Stomach (tissue), 9 donors: ENCODE results near the gene KCNQ1. TPM values are rescaled to one million over a fixed set of nuclear protein-coding genes. Genes with fewer than 3 reads are reported as not detected.

Source experiments
- DNase-seq, 2 donors: peaks; one replicate each; pipeline versions ENCODE4 v3.0.0 to v3.0.0-alpha.2; 2013 to 2019
- H3K27ac ChIP-seq, 5 donors: fragments of 200-600 bp in 4 of 5; sonication (generic) in 4 of 5; one replicate each; pipeline ENCODE4 v1.5.1; 2013 to 2019; ENCODE audit warnings: mild to moderate bottlenecking in 1 of 5, moderate library complexity in 1 of 5
- H3K27me3 ChIP-seq, 3 donors: fragments of 200-600 bp; sonication (generic); one replicate each; pipeline ENCODE4 v1.5.1; 2017 to 2019; ENCODE audit warnings: mixed run types in 1 of 3
- H3K36me3 ChIP-seq, 4 donors: fragments of 200-600 bp; sonication (generic); 1 replicate in 3 of 4; 2 replicates in 1 of 4; pipeline ENCODE4 v1.5.1; 2016 to 2019
- H3K4me1 ChIP-seq, 4 donors: fragments of 200-600 bp; sonication (generic); one replicate each; pipeline ENCODE4 v1.5.1; 2016 to 2019
- H3K4me3 ChIP-seq, 4 donors: fragments of 200-600 bp; sonication (generic) in 3 of 4; one replicate each; pipeline ENCODE4 v1.5.1; 2016 to 2019; ENCODE audit warnings: mild to moderate bottlenecking in 1 of 4
- H3K9me3 ChIP-seq, 4 donors: fragments of 200-600 bp; sonication (generic); one replicate each; pipeline ENCODE4 v1.5.1; 2016 to 2019
- CTCF ChIP-seq, 7 experiments: fragments of 450-650 bp in 4 of 7; fragments of 200-600 bp in 3 of 7; sonication (generic) in 3 of 7; IDR thresholded peaks; one replicate each; pipeline ENCODE4 v1.5.1; 2016 to 2019; ENCODE audit warnings: antibody characterized with exemption in 7 of 7, control low read depth in 2 of 7, mild to moderate bottlenecking in 1 of 7
- EP300 ChIP-seq: sonication (generic); formaldehyde crosslinking; IDR thresholded peaks from one replicate; pipeline ENCODE4 v1.6.1; 2017; ENCODE audit warnings: antibody characterized with exemption
- POLR2A ChIP-seq, 4 donors: fragments of 450-650 bp; IDR thresholded peaks; one replicate each; pipeline ENCODE4 v1.6.1; 2016; ENCODE audit warnings: antibody characterized with exemption in 4 of 4, control low read depth in 2 of 4, mild to moderate bottlenecking in 1 of 4, moderate library complexity in 1 of 4
- POLR2AphosphoS5 ChIP-seq, 3 donors: sonication (generic); formaldehyde crosslinking; IDR thresholded peaks; one replicate each; pipeline ENCODE4 v1.6.1; 2016; ENCODE audit warnings: antibody characterized with exemption in 3 of 3
- WGBS, 5 donors: extraction: QIAGEN DNeasy Blood & Tissue Kit in 3 of 5; methylation state at CpG; one replicate each; pipeline versions ENCODE4 v1.1.5 to v1.1.7; 2013 to 2018; 5-methylcytosine and 5-hydroxymethylcytosine counted together
- intact Hi-C: fragments of 100-400 bp; cut with DNase I; formaldehyde crosslinking; loops from one replicate; pipeline ENCODE4 v1.15.1; 2023; ENCODE audit warnings: low total_unique reads
- polyA plus RNA-seq, 3 donors: library from polyadenylated mRNA; stranded (reverse); fragments of 200-250 nt; gene quantifications; one replicate each; pipeline ENCODE4 v1.2.3, GENCODE V29; 2013
- total RNA-seq, 5 donors: library from RNA; depleted of rRNA; stranded (reverse); fragments of >200 nt; gene quantifications; one replicate each; pipeline versions ENCODE4 v1.1.0 to v1.2.3, GENCODE V29; 2014 to 2016
- donor health status: healthy with polysubstance abuse.
- donor health status: Bipolar disorder and iron deficiency.
- donor health status: healthy.

KCNQ1 gene
- total and polyA plus RNA-seq, 8 donors: 12.1 to 155 (median 49.0) TPM

DNA sequence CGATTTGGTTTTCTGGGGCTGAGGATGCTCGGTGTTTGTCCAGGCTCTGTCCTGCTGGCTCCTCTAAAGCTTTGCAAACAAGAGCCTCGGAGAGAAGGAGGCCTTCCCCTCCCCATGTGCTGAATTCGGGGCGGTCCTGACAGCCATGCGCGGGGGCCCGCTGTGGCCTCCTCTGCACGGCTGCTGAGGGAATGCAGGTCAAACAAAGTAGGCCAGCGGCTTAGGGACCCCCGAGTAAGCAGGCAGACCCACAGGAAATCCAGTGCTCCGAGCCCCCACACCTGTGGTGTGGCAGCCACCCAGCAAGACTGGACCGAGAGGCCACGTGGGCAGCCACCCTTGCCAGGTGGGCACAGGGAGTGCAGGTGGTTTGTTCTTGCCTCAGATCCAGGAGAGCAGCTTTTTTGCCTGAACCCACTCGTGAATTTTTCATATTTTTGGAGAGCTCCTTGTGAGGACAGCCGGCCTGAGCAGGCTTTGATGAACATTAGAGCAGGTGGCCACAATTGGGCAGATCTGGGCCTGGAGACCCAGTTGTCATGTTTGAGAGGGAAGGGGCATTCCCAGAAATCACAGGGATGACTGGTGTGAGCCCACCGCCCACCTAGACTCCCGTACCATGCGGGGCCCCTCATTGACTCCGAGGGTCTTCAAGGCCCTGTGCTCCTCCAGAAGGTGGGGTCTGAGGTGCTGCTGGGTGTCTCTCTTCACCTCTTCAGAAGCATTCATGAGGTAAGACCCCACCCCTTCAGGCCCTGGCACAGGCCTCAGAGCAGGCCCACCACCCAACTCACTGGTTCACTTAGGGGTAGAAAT is 298.0 kb downstream of the KCNQ1 start:
- TF ChIP-seq POLR2AphosphoS5 (IDR thresholded peaks at IDR 0.05): no peak
- no peak for TF ChIP-seq CTCF (IDR thresholded peaks at IDR 0.05)
- TF ChIP-seq POLR2A (IDR thresholded peaks at IDR 0.05): no peak
- no peak for TF ChIP-seq EP300
- H3K27ac ChIP-seq: peak overlapping the region in 1 of 5 donors; percentile 49
- peaks cover 14 to 38% (median 29%) of the 10 kb centered on the region in 4 donors for H3K4me1 ChIP-seq

GRCh38 chr11:2743427-2744110 is 298.8 kb downstream of the KCNQ1 start:
- intact Hi-C loops: no loop called here
- DNase-seq: no peak
- H3K36me3 ChIP-seq: no peaks in the 10 kb centered on the region
- no peak for TF ChIP-seq EP300
- 93 to 97% (median 95%) methylated on average over 20 to 21 of the region's 21 CpGs for WGBS, 5 donors
- no peak overlapping the region for H3K27ac ChIP-seq
- peaks cover 14 to 31% (median 22%) of the 10 kb centered on the region in 4 donors for H3K4me1 ChIP-seq
- H3K9me3 ChIP-seq: no peaks in the 10 kb centered on the region
- no peak overlapping the region for H3K4me3 ChIP-seq
- H3K27me3 ChIP-seq: no peaks in the 10 kb centered on the region

More for the DNA sequence above, 298.0 kb downstream of the KCNQ1 start:
- DNase-seq: no peak
- intact Hi-C loops: no loop called here
- Histone ChIP-seq H3K27me3 (no peaks in the 10 kb centered on the region), H3K9me3 (no peaks in the 10 kb centered on the region), H3K4me3 (no peak overlapping the region), H3K36me3 (no peaks in the 10 kb centered on the region)
- WGBS, 5 donors: 88 to 93% (median 89%) methylated on average over 15 to 20 of the region's 20 CpGs

DNA sequence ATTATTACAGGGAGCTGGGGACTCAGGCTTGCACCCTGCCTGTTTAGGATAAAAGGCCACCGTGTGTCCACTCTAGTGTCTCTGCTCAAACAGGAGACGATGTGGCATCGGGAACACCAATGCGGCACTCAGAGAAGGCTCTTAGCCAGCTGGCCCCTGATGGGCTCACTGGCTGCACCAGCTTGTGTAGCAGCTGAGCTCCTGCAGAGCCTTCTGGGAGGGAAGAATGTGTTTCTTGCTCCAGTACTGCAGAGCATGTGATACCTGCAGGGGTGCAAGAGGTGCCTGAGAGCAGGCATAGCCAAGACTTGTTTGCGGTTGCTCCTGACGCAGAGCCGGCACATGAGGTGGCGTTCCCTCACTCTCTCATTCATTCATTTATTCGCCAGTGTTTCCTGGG is 299.4 kb downstream of the KCNQ1 start:
- peaks cover 9 to 29% (median 16%) of the 10 kb centered on the region in 4 donors for H3K4me1 ChIP-seq
- TF ChIP-seq CTCF (IDR thresholded peaks at IDR 0.05) (no peak), POLR2A (IDR thresholded peaks at IDR 0.05) (no peak), POLR2AphosphoS5 (IDR thresholded peaks at IDR 0.05) (no peak), EP300 (no peak)
- no peaks in the 10 kb centered on the region for H3K9me3 ChIP-seq
- no peak overlapping the region for H3K4me3 ChIP-seq
- intact Hi-C loops: no loop called here
- H3K27ac ChIP-seq: no peak overlapping the region
- WGBS, 5 donors: 95 to 99% (median 96%) methylated on average over 9 of the region's 9 CpGs
- H3K27me3 ChIP-seq: no peaks in the 10 kb centered on the region
- H3K36me3 ChIP-seq: no peaks in the 10 kb centered on the region
- DNase-seq: no peak

- H3K4me3 ChIP-seq: no peak overlapping the region
- H3K27me3 ChIP-seq: no peaks in the 10 kb centered on the region
- TF ChIP-seq EP300 (no peak), POLR2A (IDR thresholded peaks at IDR 0.05) (no peak), CTCF (IDR thresholded peaks at IDR 0.05) (no peak), POLR2AphosphoS5 (IDR thresholded peaks at IDR 0.05) (no peak)
- H3K9me3 ChIP-seq: no peaks in the 10 kb centered on the region
- 93 to 96% (median 95%) methylated on average over 12 to 14 of the region's 14 CpGs for WGBS, 5 donors
- H3K36me3 ChIP-seq: no peaks in the 10 kb centered on the region
- no peak overlapping the region for H3K27ac ChIP-seq
- H3K4me1 ChIP-seq: peaks cover 0 to 26% (median 9%) of the 10 kb centered on the region in 4 donors
- intact Hi-C loops: no loop called here
- DNase-seq: no peak
Observed at GRCh38 chr11:2745511-2745910, 300.7 kb downstream of the KCNQ1 start.
